ENCODE measurements around the gene ZBTB20. TPM values are rescaled to one million over a fixed set of nuclear protein-coding genes. Genes with fewer than 3 reads are reported as not detected.

Gene ZBTB20
- 32.9 and 35.4 TPM in 2 replicates for total RNA-seq

DNA sequence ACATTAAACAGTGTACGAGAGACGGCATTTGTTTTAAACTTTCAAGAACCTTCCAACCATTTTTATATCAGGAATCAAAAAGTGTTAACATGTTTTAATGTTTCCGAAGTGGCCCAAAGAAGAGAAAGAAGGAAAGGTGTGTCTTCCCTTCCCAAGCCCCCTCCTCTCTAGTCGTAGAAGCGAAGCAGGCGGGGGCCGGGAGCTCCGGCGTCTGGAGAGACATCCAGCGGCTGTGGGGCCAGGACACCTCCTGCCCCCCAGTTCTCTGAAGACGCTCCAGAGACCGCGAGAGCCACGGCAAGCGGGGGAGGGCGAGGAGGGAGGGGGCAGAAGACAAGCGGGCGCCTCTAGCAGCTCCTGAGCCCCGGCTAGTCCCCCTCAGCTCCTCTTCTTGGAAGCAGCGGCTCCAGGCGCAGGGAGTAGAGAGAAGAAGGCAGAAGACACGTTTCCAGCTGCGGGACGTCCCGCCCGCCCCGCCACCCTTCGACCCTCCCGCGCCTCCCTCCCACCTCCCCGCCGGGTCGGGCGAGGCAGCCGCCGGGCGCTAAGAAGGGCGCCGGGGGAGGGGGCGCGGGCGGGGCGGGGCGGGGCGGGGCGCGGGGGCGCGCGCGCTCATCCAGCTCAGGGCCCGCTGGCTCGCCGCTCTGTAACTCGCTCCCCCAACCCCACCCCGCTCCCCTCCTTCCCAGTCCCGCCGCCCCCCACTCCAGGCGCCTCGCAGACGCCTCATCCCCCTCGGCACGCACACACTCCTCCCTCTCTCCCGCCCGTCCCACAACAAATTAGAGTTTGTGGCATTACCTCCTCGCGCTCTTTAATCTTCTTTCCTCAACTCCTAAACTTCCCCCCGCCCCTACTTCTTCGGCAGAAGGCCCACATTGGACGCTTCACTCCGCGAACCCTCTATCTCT is at the start of gene ZBTB20:
TSS of gene ZBTB20 (minus strand) at position 871 of the 911 bp plus-strand sequence.
- Histone ChIP-seq H3K4me1 (ENCODE audit: insufficient read depth, low read length) (peaks cover 6% of the 10 kb centered on the region), H3K79me2 (ENCODE audit: insufficient read depth, low read length) (peaks cover 7% of the 10 kb centered on the region), H3K36me3 (ENCODE audit: insufficient read depth, low read length) (no peaks in the 10 kb centered on the region), H3K9me3 (ENCODE audit: low read depth, low read length) (no peaks in the 10 kb centered on the region), H3K27me3 (ENCODE audit: insufficient read depth, low read length) (no peaks in the 10 kb centered on the region), H3K4me3 (ENCODE audit: insufficient read depth, low read length) (peak within 1 kb of the TSS; percentile 90), H2AFZ (ENCODE audit: low read length) (peak within 1 kb of the TSS; percentile 92), H3K27ac (ENCODE audit: low read depth, low read length) (peak within 1 kb of the TSS; percentile 96), H4K20me1 (ENCODE audit: insufficient read depth, low read length) (no peaks in the 10 kb centered on the region), H3K4me2 (ENCODE audit: insufficient read depth, low read length) (peak within 1 kb of the TSS; percentile 96)
- no peak for TF ChIP-seq CTCF (IDR thresholded peaks at IDR 0.05; ENCODE audit: extremely low read depth, low read depth, low read length)
- DNase-seq (ENCODE audit: insufficient read length, low spot score, missing footprints): peak; percentile 98

GRCh38 chr3:115194476-115194875 is 47.4 kb upstream of the ZBTB20 start:
- H4K20me1 ChIP-seq (ENCODE audit: insufficient read depth, low read length): no peaks in the 10 kb centered on the region
- H3K36me3 ChIP-seq (ENCODE audit: insufficient read depth, low read length): no peaks in the 10 kb centered on the region
- H3K9me3 ChIP-seq (ENCODE audit: low read depth, low read length): peaks cover 4% of the 10 kb centered on the region
- peak overlapping the region; percentile 51 for H3K4me3 ChIP-seq (ENCODE audit: insufficient read depth, low read length)
- no peak for TF ChIP-seq CTCF (IDR thresholded peaks at IDR 0.05; ENCODE audit: extremely low read depth, low read depth, low read length)
- no peaks in the 10 kb centered on the region for H3K27me3 ChIP-seq (ENCODE audit: insufficient read depth, low read length)
- H3K4me2 ChIP-seq (ENCODE audit: insufficient read depth, low read length): peak overlapping the region; percentile 58
- H3K79me2 ChIP-seq (ENCODE audit: insufficient read depth, low read length): no peaks in the 10 kb centered on the region
- no peak overlapping the region for H3K27ac ChIP-seq (ENCODE audit: low read depth, low read length)
- H3K4me1 ChIP-seq (ENCODE audit: insufficient read depth, low read length): no peaks in the 10 kb centered on the region
- peak; percentile 39 for DNase-seq (ENCODE audit: insufficient read length, low spot score, missing footprints)
- H2AFZ ChIP-seq (ENCODE audit: low read length): peak overlapping the region; percentile 19

- no peaks in the 10 kb centered on the region for H3K4me1 ChIP-seq (ENCODE audit: insufficient read depth, low read length)
- no peak for DNase-seq (ENCODE audit: insufficient read length, low spot score, missing footprints)
- H4K20me1 ChIP-seq (ENCODE audit: insufficient read depth, low read length): no peaks in the 10 kb centered on the region
- H3K27me3 ChIP-seq (ENCODE audit: insufficient read depth, low read length): no peaks in the 10 kb centered on the region
- H3K27ac ChIP-seq (ENCODE audit: low read depth, low read length): no peak overlapping the region
- TF ChIP-seq CTCF (IDR thresholded peaks at IDR 0.05; ENCODE audit: extremely low read depth, low read depth, low read length): no peak
- H3K79me2 ChIP-seq (ENCODE audit: insufficient read depth, low read length): no peaks in the 10 kb centered on the region
- H3K4me3 ChIP-seq (ENCODE audit: insufficient read depth, low read length): no peak overlapping the region
- H3K9me3 ChIP-seq (ENCODE audit: low read depth, low read length): peaks cover 4% of the 10 kb centered on the region
- no peak overlapping the region for H3K4me2 ChIP-seq (ENCODE audit: insufficient read depth, low read length)
- H2AFZ ChIP-seq (ENCODE audit: low read length): no peak overlapping the region
- no peaks in the 10 kb centered on the region for H3K36me3 ChIP-seq (ENCODE audit: insufficient read depth, low read length)
These were observed 43.7 kb upstream of the ZBTB20 start for GRCh38 chr3:115190747-115191146.

- Histone ChIP-seq H3K9me3 (ENCODE audit: low read depth, low read length) (peaks cover 4% of the 10 kb centered on the region), H4K20me1 (ENCODE audit: insufficient read depth, low read length) (no peaks in the 10 kb centered on the region), H3K27ac (ENCODE audit: low read depth, low read length) (no peak overlapping the region), H3K36me3 (ENCODE audit: insufficient read depth, low read length) (no peaks in the 10 kb centered on the region), H3K4me1 (ENCODE audit: insufficient read depth, low read length) (no peaks in the 10 kb centered on the region), H2AFZ (ENCODE audit: low read length) (no peak overlapping the region), H3K79me2 (ENCODE audit: insufficient read depth, low read length) (no peaks in the 10 kb centered on the region), H3K4me3 (ENCODE audit: insufficient read depth, low read length) (no peak overlapping the region), H3K4me2 (ENCODE audit: insufficient read depth, low read length) (no peak overlapping the region), H3K27me3 (ENCODE audit: insufficient read depth, low read length) (no peaks in the 10 kb centered on the region)
- TF ChIP-seq CTCF (IDR thresholded peaks at IDR 0.05; ENCODE audit: extremely low read depth, low read depth, low read length): no peak
- no peak for DNase-seq (ENCODE audit: insufficient read length, low spot score, missing footprints)
These were observed 40.2 kb upstream of the ZBTB20 start for GRCh38 chr3:115187149-115187757.
